ENCODE results near the gene CDH12. TPM values are rescaled to one million over a fixed set of nuclear protein-coding genes. Genes with fewer than 3 reads are reported as not detected.
"Not testable (repeated sequence)": the region's sequence is repeated elsewhere in the genome, so short reads cannot be mapped to it uniquely, and the experiment has no call there.

The CDH12 gene
- total RNA-seq, 4 donors from 2014 or later, result not detected

GRCh38 chr5:22277006-22277405 is 576.1 kb downstream of the CDH12 start:
- in situ Hi-C loops (cut with MboI; ENCODE audit: low sequenced_read_pairs in 4 of 4) (no loop called here), intact Hi-C loops (cut with DNase I; ENCODE audit: low total_unique reads) (no loop called here)
- Histone ChIP-seq H3K27ac (no peak overlapping the region), H3K9me3 (no peaks in the 10 kb centered on the region), H3K27me3 (no peaks in the 10 kb centered on the region), H3K36me3 (no peaks in the 10 kb centered on the region), H3K4me1 (no peaks in the 10 kb centered on the region), H3K4me3 (no peak overlapping the region)
- TF ChIP-seq, protein P1, sequence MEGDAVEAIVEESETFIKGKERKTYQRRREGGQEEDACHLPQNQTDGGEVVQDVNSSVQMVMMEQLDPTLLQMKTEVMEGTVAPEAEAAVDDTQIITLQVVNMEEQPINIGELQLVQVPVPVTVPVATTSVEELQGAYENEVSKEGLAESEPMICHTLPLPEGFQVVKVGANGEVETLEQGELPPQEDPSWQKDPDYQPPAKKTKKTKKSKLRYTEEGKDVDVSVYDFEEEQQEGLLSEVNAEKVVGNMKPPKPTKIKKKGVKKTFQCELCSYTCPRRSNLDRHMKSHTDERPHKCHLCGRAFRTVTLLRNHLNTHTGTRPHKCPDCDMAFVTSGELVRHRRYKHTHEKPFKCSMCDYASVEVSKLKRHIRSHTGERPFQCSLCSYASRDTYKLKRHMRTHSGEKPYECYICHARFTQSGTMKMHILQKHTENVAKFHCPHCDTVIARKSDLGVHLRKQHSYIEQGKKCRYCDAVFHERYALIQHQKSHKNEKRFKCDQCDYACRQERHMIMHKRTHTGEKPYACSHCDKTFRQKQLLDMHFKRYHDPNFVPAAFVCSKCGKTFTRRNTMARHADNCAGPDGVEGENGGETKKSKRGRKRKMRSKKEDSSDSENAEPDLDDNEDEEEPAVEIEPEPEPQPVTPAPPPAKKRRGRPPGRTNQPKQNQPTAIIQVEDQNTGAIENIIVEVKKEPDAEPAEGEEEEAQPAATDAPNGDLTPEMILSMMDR (IDR thresholded peaks at IDR 0.05 in 4 of 5, conservative IDR thresholded peaks at IDR 0.05 in 1 of 5), result no peak
- TF ChIP-seq POLR2A (IDR thresholded peaks at IDR 0.05), result no peak
- ATAC-seq (no peak), DNase-seq (no peak)

DNA sequence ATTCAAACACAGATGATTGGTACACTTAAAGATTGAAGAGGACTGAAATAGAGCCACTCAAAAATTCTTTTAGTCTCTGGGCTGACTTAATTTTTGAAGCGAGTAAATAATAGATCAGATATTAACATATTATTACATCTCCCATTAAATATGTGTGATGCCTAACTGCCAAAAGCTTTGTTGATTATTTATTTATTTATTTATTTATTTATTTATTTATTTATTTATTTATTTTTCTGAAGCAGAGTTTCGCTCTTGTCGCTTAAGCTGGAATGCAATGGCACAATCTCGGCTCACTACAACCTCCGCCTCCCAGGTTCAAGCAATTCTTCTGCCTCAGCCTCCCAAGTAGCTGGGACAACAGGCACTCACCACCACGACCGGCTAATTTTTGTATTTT is 587.3 kb downstream of the CDH12 start:
- DNase-seq; intact Hi-C loops (cut with DNase I; ENCODE audit: low total_unique reads); H3K9me3 ChIP-seq; H3K4me3 ChIP-seq; H3K27me3 ChIP-seq; in situ Hi-C loops (cut with MboI; ENCODE audit: low sequenced_read_pairs in 4 of 4); ATAC-seq; H3K27ac ChIP-seq; H3K4me1 ChIP-seq; H3K36me3 ChIP-seq: not testable (repeated sequence)

- Histone ChIP-seq H3K36me3 (no peaks in the 10 kb centered on the region), H3K27ac (no peak overlapping the region), H3K27me3 (no peaks in the 10 kb centered on the region), H3K4me1 (no peaks in the 10 kb centered on the region), H3K4me3 (no peak overlapping the region), H3K9me3 (no peaks in the 10 kb centered on the region)
- ATAC-seq (no peak), DNase-seq (no peak)
- in situ Hi-C loops (cut with MboI; ENCODE audit: low sequenced_read_pairs in 4 of 4), result no loop called here
- no peak for TF ChIP-seq POLR2A (IDR thresholded peaks at IDR 0.05)
- TF ChIP-seq, protein P1 (IDR thresholded peaks at IDR 0.05 in 4 of 5, conservative IDR thresholded peaks at IDR 0.05 in 1 of 5), result no peak
- intact Hi-C loops (cut with DNase I; ENCODE audit: low total_unique reads), result no loop called here
Observed at GRCh38 chr5:22258139-22258538, 595.0 kb downstream of the CDH12 start.

GRCh38 chr5:22250528-22250927 is 602.6 kb downstream of the CDH12 start:
- ATAC-seq (no peak), DNase-seq (no peak)
- Histone ChIP-seq H3K4me3 (no peak overlapping the region), H3K27me3 (no peaks in the 10 kb centered on the region), H3K36me3 (no peaks in the 10 kb centered on the region), H3K9me3 (no peaks in the 10 kb centered on the region), H3K4me1 (no peaks in the 10 kb centered on the region), H3K27ac (no peak overlapping the region)
- in situ Hi-C loops (cut with MboI; ENCODE audit: low sequenced_read_pairs in 4 of 4), result no loop called here
- TF ChIP-seq, protein P1 (IDR thresholded peaks at IDR 0.05 in 4 of 5, conservative IDR thresholded peaks at IDR 0.05 in 1 of 5), result no peak
- TF ChIP-seq POLR2A (IDR thresholded peaks at IDR 0.05), result no peak
- intact Hi-C loops (cut with DNase I; ENCODE audit: low total_unique reads), result no loop called here

DNA sequence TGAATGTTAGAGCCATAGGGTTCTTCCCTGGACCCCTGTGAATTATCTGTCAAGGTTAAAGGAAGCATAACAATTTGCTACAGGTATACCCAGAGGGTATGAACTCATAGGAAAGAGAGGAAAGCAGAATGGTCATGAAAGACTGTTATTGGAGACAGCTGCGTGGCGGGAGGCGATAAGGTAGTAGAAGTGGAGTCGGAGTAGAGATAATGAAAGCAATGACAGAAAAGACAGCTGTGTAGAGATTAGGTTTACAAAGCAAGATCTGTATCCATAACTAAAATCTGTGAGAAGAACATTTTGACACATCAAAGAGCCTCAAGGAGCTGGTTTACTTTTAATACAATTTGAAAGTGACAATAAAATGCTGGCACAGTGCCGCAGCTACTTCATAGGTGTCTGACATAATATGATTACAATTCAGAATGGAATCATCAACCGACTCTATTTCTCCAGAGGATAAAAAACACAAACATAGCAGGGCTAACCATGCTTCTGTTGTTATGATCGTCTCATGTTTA is 603.9 kb downstream of the CDH12 start:
- no peak for DNase-seq
- TF ChIP-seq POLR2A (IDR thresholded peaks at IDR 0.05), result no peak
- TF ChIP-seq, protein P1 (IDR thresholded peaks at IDR 0.05 in 4 of 5, conservative IDR thresholded peaks at IDR 0.05 in 1 of 5), result no peak
- Histone ChIP-seq H3K27ac (no peak overlapping the region), H3K27me3 (no peaks in the 10 kb centered on the region), H3K9me3 (no peaks in the 10 kb centered on the region), H3K4me1 (no peaks in the 10 kb centered on the region), H3K36me3 (no peaks in the 10 kb centered on the region), H3K4me3 (no peak overlapping the region)
- no peak for ATAC-seq
- in situ Hi-C loops (cut with MboI; ENCODE audit: low sequenced_read_pairs in 4 of 4), result no loop called here
- intact Hi-C loops (cut with DNase I; ENCODE audit: low total_unique reads), result no loop called here

Measured in gastrocnemius medialis (tissue), 4 donors.